ENCODE data around the gene CASK.

CASK gene

GRCh38 chrX:41923211-41923977, at the start of gene CASK:
TSS of gene CASK (minus strand) at chrX:41923554. CDS start at chrX:41922988, 566 bp downstream.
- peak; percentile 42 for DNase-seq (ENCODE audit: low spot score)

- DNase-seq (ENCODE audit: low spot score): no peak
These were observed 48.0 kb upstream of the CASK start for GRCh38 chrX:41971346-41971745.

- no peak for DNase-seq (ENCODE audit: low spot score)
These were observed 47.1 kb upstream of the CASK start for GRCh38 chrX:41970419-41970818.

GRCh38 chrX:41963348-41963747, 40.0 kb upstream of the CASK start:
- no peak for DNase-seq (ENCODE audit: low spot score)

GRCh38 chrX:41960142-41960541, 36.8 kb upstream of the CASK start:
- no peak for DNase-seq (ENCODE audit: low spot score)

GRCh38 chrX:41958861-41959260, 35.5 kb upstream of the CASK start:
- no peak for DNase-seq (ENCODE audit: low spot score)

- DNase-seq (ENCODE audit: low spot score): no peak
These were observed 32.7 kb upstream of the CASK start for GRCh38 chrX:41956027-41956426.

- no peak for DNase-seq (ENCODE audit: low spot score)
These were observed 28.7 kb upstream of the CASK start for GRCh38 chrX:41952102-41952501.

GRCh38 chrX:41946989-41947612, 23.7 kb upstream of the CASK start:
- DNase-seq (ENCODE audit: low spot score): no peak

GRCh38 chrX:41946235-41946634, 22.9 kb upstream of the CASK start:
- DNase-seq (ENCODE audit: low spot score): no peak

GRCh38 chrX:41935832-41936231, 12.5 kb upstream of the CASK start:
- no peak for DNase-seq (ENCODE audit: low spot score)

GRCh38 chrX:41933546-41933945, 10.2 kb upstream of the CASK start:
- DNase-seq (ENCODE audit: low spot score): no peak

- no peak for DNase-seq (ENCODE audit: low spot score)
These were observed 9.5 kb upstream of the CASK start for GRCh38 chrX:41932885-41933284.

- no peak for DNase-seq (ENCODE audit: low spot score)
These were observed 8.2 kb upstream of the CASK start for GRCh38 chrX:41931591-41931990.

GRCh38 chrX:41923978-41924683, 777 bp upstream of the CASK start:
- DNase-seq (ENCODE audit: low spot score): peak; percentile 7

- peak; percentile 2 for DNase-seq (ENCODE audit: low spot score)
These were observed 763 bp downstream of the CASK start for GRCh38 chrX:41922431-41923151.

- peak; percentile 16 for DNase-seq (ENCODE audit: low spot score)
These were observed 1.6 kb downstream of the CASK start for GRCh38 chrX:41921492-41922430.

GRCh38 chrX:41919870-41920269, 3.5 kb downstream of the CASK start:
- no peak for DNase-seq (ENCODE audit: low spot score)

GRCh38 chrX:41917517-41917916, 5.8 kb downstream of the CASK start:
- no peak for DNase-seq (ENCODE audit: low spot score)

GRCh38 chrX:41913476-41913875, 9.9 kb downstream of the CASK start:
- no peak for DNase-seq (ENCODE audit: low spot score)

GRCh38 chrX:41912923-41913322, 10.4 kb downstream of the CASK start:
- no peak for DNase-seq (ENCODE audit: low spot score)

Data from kidney capillary endothelial cell (primary cell).